Epidermal melanocyte (primary cell): ENCODE results near the gene MARCHF3.

Experiments used
- DNase-seq: peaks from one replicate; pipeline ENCODE4 v3.0.0; 2011; ENCODE audit warnings: low spot score; ENCODE audit not compliant: insufficient read length

The MARCHF3 gene

DNA sequence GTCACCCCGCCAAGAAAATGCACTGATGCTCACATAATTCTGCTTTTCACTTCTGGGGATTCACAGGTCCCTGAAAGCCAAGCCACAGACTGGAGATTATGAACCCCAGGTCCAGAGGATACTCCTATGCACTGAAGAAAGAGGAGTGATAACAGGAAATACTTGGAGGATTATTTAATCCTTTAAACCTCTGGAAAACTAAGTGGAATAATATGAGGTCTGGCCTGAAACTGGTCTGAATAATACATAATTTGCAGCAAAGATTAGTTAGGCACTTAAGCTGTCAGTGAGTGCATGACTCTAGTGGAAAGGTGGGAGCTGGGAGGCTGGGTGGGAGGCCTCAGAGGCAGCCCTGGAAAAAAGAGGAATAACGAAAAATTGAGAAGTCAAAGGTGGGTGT lies 45.7 kb downstream of the MARCHF3 start:
- DNase-seq: no peak

- DNase-seq: no peak
These were observed 46.5 kb downstream of the MARCHF3 start for GRCh38 chr5:126983874-126984266.

GRCh38 chr5:126982926-126983873 lies 47.2 kb downstream of the MARCHF3 start:
- no peak for DNase-seq

DNA sequence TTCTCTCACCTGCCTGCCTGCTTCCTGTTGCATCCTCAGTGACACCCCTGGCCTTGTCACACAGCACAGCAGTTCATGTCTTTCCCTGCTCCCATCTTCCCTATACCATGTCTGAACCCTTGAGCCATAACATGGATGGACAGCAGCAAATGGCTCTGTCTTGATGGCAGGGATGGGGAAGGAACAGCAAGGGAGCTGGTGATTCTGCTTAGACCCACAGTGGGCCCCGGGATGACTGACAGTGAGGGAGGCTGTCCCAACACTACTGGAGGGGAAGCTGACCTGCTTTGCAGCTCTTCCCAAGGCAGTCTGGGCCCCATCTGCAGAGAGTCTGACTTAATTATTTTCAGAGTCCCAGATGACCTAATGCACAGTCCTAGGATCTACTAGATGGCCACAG lies 48.2 kb downstream of the MARCHF3 start:
- no peak for DNase-seq

GRCh38 chr5:126981701-126982100 lies 48.7 kb downstream of the MARCHF3 start:
- no peak for DNase-seq

GRCh38 chr5:126981222-126981621 lies 49.1 kb downstream of the MARCHF3 start:
- no peak for DNase-seq

DNA sequence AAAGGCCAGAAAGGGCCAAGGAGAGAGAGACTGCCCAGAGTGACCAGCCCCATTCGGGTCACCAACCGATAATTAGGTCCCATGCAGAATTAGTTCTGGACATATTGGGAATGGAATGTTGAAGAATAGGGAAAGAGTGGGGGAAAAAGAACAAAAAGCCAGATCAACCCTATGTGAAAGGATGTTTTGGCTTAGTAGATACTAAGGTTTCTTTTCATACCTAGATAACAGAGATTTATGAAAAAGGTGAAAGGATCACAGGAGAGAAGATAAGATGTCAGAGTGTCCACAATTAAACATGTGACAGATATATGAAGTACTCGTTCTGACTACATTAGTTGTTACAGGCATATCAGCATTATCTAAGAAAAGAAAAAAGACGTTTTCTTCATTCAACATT lies 52.1 kb downstream of the MARCHF3 start:
- no peak for DNase-seq

DNA sequence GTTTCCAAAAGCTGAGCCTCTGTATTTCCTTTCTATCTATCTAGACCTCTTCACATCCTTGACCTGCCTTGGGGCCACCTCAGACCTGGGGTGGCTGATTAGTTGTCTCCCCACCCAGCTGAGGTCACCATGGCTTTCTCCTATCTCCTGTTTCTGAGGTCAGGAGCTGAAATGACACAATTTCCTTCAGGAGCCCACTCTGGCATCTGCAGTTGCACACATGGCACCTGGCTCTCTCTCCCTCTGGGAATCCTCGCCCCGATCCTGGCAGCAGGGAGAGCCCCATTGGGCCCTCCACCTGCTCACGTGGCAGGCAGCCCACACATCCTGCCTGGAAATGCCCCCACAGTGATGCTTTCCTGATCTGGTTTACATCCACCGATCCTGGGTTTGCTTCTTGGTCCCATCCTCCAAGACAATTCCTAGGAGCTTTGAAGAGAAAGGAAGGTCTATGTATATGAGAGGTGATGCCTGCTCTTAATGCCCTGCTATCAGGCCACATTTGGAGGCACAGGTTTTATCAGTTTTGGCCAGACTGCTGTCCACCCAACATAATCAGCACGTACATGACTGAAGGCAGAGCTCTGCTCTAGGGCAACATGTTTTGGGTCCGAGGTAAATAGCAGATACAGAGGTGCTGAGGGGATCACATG lies 53.7 kb downstream of the MARCHF3 start:
- no peak for DNase-seq

- no peak for DNase-seq
These were observed 54.6 kb downstream of the MARCHF3 start for GRCh38 chr5:126975796-126976195.

GRCh38 chr5:126973193-126973592 lies 57.2 kb downstream of the MARCHF3 start:
- DNase-seq: no peak

DNA sequence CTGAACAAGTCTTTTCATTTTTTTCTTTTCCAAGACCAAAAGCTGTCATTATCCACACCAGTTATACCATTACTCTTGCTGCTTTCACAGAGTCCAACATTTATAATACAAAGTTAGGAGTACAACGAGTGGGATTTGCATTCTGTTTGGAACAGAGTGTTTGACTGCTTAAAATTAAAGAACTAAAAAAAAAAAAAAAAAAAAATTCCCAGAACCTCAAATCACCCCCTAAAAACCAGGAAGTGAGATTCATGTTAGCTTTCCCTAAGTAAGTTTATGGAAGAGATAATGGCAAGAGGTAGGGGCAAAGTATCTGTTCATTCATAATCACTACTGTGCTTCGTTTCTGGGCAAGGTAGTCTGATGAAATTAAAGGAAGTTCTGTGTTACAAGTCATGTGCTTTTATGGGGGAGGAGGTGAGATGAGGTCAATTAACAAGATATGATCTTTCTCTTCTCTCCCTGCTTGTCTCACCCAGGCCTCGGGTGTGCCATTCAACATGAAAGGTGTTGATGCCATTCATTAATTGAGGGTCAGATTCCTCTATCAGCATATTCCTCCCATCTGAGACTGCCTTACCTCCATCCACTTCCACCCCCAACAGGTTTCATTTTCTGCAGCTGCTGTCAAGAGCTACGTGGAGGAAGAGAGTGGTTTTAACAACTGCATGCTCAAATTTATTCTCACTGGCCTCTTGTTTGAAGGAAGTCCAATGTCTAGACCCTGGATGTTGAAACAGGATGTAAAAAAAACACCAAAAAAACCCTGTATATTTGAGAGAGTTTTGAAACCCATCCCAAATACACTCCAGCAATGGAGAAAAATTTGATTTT lies 58.1 kb downstream of the MARCHF3 start:
- no peak for DNase-seq

DNA sequence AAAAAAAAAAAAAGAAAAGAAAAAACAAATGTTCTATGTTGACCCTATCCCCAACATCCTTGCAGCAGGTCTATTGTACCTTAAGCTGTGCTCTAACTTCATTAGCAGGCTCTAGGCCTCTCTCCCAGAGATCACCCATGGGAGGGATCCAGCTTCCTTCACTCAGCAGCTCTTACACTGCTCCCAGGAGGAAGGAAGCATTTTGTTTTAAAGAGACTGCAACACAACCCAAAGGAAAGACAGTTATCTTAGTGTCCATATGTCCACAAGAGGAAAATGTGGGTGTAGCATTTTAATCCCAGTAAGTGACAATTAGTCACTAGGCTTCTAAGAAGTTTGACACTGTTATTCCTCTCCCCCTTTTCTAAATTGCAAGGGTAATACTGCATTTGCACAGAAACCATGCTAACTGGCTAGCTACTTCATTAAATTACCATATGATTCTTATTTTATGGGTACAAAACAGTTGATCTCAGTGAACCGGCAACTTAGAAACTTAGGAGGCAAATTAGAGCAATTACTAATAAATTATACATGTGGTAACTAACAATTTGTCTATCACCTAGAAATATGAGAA lies 58.8 kb downstream of the MARCHF3 start:
- DNase-seq: no peak

DNA sequence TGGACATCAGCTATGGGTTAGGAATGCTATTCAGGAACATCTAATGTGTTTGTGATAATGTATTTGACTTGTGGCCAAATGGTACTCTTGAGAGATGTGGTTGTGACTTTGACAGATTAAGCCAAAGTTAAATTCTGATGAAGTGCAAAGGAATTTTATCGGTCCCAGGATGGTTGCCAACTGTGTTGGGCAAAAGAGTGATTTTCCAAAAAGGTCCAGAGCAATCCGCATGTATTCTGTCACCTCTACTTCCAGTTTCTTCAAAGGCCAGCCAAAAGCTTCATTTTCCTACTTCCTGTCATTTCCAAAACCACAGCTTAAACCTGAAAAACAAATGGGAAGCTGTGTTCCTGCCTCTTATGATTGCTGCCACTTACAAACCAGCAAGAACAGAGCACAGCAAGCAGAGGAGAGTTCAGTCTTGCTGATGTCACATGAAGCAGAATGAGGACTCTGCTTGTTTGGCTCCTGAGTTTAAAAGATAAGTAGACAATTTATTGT lies 59.8 kb downstream of the MARCHF3 start:
- DNase-seq: no peak

DNA sequence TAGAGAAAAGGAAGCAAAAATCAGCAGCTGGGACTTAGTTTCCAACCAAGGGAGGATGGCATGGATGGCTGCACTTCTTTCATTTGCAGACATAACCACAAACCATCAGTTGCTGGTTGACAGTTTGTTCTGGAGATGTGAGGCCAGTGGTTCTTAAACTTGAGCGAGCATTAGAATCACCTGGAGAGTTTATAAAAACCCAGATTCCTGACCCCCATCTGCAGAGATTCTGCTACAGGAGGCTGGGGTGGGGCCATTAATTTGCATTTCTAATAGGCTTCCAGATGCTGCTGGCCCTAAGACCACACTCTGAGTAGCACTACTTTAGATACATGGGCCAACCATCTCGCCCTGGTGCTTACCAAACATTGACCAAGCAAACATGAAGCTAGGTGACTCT lies 60.8 kb downstream of the MARCHF3 start:
- DNase-seq: no peak

- DNase-seq: no peak
These were observed 62.4 kb downstream of the MARCHF3 start for GRCh38 chr5:126967808-126968466.

GRCh38 chr5:126965487-126965886 lies 64.9 kb downstream of the MARCHF3 start:
- DNase-seq: no peak

GRCh38 chr5:126965061-126965475 lies 65.3 kb downstream of the MARCHF3 start:
- DNase-seq: no peak

DNA sequence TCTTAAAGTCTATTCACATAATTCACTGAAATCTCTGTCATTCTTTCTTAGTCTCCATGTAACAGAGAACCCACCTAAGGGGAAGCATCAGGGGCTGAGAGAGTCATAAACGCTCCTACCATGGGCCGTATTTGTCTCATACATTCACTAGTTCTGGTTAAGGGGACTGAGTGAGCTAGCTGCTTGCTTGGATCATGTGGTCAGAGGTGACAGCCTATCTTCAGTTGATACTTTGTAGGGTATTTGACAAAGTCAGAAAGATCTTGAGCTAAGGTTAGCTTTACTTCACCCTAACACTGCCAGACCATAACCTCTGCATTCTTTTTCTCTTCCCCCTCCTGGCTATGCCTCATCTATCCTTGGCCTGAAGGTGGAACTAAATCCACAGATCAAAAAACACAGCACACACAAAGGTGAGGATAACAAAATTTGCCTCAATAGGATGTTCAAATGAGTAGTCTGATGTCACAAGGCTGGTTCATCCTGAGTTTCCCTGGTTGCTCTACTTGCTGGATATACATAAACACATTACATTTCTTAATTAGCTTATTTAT lies 66.5 kb downstream of the MARCHF3 start:
- no peak for DNase-seq

- no peak for DNase-seq
These were observed 68.7 kb downstream of the MARCHF3 start for GRCh38 chr5:126961702-126962101.

- DNase-seq: no peak
These were observed 69.2 kb downstream of the MARCHF3 start for GRCh38 chr5:126961128-126961527.
